ENCODE measurements around the gene MAMDC2.

The MAMDC2 gene, protein sequence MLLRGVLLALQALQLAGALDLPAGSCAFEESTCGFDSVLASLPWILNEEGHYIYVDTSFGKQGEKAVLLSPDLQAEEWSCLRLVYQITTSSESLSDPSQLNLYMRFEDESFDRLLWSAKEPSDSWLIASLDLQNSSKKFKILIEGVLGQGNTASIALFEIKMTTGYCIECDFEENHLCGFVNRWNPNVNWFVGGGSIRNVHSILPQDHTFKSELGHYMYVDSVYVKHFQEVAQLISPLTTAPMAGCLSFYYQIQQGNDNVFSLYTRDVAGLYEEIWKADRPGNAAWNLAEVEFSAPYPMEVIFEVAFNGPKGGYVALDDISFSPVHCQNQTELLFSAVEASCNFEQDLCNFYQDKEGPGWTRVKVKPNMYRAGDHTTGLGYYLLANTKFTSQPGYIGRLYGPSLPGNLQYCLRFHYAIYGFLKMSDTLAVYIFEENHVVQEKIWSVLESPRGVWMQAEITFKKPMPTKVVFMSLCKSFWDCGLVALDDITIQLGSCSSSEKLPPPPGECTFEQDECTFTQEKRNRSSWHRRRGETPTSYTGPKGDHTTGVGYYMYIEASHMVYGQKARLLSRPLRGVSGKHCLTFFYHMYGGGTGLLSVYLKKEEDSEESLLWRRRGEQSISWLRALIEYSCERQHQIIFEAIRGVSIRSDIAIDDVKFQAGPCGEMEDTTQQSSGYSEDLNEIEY

DNA sequence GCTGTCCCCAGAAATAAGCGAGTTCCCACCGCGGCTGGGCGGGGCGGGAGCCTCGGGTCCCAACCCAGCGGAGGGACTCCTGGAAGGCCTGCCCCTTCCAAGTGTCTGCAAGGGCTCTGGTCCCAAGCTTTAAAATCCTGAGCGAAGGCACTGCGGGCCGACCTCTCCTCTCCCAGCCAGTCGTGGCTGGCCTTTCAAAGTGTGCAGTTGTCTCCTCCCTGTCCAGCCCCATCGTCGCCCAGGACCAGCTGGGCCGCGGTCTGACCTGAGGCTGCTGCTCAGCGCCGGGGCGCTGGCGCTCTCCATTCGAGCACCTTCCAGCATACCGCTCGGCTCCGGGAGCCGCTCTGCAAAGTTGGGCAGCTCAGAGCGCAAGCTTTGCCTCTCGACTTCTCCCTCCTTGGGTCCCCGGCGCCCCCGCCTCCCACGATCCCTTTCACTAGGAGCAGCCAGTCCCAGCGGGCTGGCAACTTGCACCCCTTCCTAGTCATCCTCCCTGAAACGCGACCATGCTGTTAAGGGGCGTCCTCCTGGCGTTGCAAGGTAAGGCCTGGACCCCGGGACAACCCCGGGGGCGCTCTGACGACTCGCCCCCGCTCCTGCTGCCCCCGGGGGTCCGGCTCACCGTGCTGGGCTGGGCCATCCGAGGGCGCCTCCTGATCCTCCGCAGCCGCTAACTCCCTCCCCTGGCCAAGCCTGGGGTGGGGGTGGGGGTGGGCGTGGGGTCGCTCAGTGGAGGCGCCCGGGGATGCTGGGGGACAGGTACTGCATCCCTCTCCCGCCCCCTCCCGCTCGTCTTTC lies at the start of gene MAMDC2:
TSS of gene MAMDC2 (plus strand) at position 160 of the 801 bp plus-strand sequence. CDS start at position 510, 350 bp downstream.
- DNase-seq = peak; percentile 48

- no peak for DNase-seq
These were observed 47.8 kb upstream of the MAMDC2 start for GRCh38 chr9:69995846-69996245.

- DNase-seq = no peak
These were observed 46.7 kb upstream of the MAMDC2 start for GRCh38 chr9:69996967-69997366.

GRCh38 chr9:69997524-69997923 lies 46.1 kb upstream of the MAMDC2 start:
- no peak for DNase-seq

- no peak for DNase-seq
These were observed 44.3 kb upstream of the MAMDC2 start for GRCh38 chr9:69999315-69999714.

GRCh38 chr9:70000469-70000868 lies 43.2 kb upstream of the MAMDC2 start:
- DNase-seq = no peak

GRCh38 chr9:70003901-70004714 lies 39.5 kb upstream of the MAMDC2 start:
- no peak for DNase-seq

GRCh38 chr9:70006306-70006705 lies 37.3 kb upstream of the MAMDC2 start:
- no peak for DNase-seq

- DNase-seq = no peak
These were observed 35.8 kb upstream of the MAMDC2 start for GRCh38 chr9:70007831-70008230.

- no peak for DNase-seq
These were observed 33.6 kb upstream of the MAMDC2 start for GRCh38 chr9:70010015-70010414.

- no peak for DNase-seq
These were observed 32.3 kb upstream of the MAMDC2 start for GRCh38 chr9:70011366-70011765.

GRCh38 chr9:70012569-70012968 lies 31.1 kb upstream of the MAMDC2 start:
- no peak for DNase-seq

DNA sequence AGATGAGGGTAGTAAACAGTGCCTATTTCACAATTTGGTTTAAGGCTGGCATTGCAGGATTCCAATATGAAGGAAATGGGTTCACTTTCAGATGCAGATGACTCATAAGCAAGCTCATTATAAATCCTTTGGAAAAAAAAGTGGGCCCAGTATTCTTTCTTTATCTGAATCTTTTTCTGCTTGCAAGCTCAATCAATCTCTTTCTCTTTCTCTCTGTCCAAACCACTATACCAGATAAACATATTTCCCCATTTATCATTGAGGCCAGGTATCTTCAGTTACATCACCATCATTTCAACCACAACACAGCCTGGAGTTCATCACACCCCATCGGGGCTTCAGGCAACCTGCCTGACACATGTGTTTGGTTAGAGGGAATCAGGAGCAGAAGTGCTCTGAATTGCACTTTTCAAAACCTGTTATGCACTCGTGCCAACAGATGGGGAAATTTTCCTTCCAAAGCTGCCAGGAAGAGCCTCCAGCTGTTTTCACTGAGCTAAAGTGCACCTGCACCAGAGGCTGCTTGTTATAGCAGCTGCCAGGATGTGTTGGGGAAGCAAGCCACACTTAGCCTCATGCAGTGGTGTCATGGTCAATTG lies 30.0 kb upstream of the MAMDC2 start:
- DNase-seq = peak; percentile 66

DNA sequence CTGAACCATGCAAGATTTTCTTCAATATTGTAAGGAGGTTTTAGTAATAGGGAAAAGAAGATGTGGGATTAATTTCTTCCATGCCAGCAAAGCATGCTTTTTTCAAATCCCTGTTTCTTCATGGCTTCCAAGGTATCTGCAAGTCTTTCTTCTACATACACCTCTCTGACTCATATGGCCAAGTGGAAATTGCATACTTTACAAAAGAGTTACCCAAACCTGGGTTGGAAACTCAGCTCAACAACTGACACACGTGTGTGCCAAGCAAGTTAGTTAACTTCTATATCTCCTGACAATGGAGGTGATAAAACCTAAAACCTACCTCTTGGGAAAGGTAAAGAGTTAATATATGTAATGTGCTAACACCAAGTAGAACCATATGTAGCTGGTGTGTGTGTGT lies 28.5 kb upstream of the MAMDC2 start:
- no peak for DNase-seq

GRCh38 chr9:70020217-70020616 lies 23.4 kb upstream of the MAMDC2 start:
- no peak for DNase-seq

DNA sequence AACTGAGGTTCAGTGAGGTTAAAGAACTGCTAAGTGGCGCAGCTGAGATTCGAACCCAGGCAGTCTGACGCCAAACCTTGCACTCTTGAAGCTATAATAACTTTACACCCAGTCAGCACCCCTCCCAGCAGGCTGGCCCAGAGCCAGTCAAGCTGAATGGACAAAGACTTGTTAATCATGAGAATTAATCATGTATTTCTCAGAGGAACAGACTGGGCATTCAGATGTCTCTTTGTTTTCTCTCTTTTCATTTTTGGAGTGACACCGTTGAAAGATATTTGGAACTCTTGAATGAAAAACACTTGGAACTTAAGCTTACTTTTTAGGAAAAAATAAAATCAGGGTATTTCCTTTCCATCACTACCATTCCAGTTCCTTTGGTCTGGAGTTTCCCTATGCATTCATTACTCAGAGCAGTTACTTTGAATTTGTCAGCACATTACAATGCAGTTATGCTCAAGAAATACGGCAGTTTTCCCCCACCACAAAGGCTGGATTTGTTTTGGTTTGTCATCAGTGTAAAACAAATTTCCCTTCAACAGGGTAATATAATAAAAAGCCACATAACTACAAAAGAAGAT lies 22.6 kb upstream of the MAMDC2 start:
- DNase-seq = no peak

GRCh38 chr9:70028287-70028686 lies 15.4 kb upstream of the MAMDC2 start:
- no peak for DNase-seq

DNA sequence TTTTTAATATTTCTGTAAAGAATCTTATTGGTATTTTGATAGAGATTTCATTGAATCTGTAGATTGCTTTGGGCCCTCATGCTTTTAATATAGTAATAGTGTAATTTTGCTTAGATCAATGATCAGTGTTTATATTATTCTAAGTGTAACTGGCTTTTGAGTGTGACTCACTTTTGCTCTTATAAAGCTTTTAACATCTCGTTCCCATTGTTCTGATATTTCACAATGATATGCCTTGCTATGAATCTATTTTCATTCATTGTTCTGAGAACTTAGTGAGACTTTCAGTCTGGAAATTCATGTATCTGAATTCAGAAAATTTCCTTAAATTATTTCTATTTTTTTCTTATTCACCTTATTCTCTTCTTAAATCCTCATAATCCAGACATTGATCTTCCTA lies 13.5 kb upstream of the MAMDC2 start:
- no peak for DNase-seq

GRCh38 chr9:70031141-70031545 lies 12.5 kb upstream of the MAMDC2 start:
- DNase-seq = no peak

DNA sequence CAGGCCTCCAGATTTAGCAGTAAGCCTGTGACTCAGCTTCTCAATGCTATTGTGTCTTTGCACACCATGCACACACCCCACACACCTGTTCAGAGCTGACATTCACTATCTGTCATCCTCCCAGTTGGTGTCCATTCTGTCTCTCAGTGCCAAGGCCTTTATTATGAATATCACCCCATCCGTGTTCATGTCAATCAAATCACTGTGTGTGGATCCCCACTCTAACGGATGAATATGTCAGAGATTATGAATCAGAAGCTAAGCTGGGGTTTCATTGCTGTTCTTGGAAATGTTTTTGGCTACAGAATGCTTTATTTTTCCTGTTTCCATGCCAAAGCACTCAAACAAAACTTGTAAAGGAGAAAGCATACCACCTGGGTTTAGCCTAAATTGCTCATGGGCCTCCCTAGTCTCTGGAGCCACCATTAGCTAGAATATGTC lies 9.4 kb upstream of the MAMDC2 start:
- no peak for DNase-seq

DNA sequence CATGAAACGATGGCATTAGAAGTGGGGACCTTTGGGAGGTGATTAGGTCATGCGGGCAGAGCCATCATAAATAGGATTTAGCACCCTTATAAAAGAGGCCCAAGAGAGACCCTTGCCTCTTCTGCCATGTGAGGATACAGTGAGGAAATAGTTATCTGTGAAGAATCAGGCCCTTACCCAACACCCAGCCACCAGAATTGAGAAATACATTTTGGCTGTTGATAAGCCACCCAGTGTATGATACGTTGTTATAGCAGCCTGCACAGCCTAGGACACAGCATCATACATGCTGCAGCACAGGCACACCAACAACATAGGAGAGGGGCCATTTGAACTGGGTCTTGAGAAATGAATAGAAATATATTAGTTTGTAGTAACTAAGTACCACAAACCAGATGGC lies 8.0 kb upstream of the MAMDC2 start:
- DNase-seq = no peak

GRCh38 chr9:70036641-70037040 lies 7.0 kb upstream of the MAMDC2 start:
- DNase-seq = no peak

Data from RPMI8226 (cell line).